ENCODE results near the gene PCDHGB3. TPM values are rescaled to one million over a fixed set of nuclear protein-coding genes. Genes with fewer than 3 reads are reported as not detected.
"Not testable (repeated sequence)": the region's sequence is repeated elsewhere in the genome, so short reads cannot be mapped to it uniquely, and the experiment has no call there.

PCDHGB3 gene
- total and polyA plus RNA-seq, 2 experiments from 2014 or later: 0.27 to 0.71 TPM

- H3K27ac ChIP-seq; H3K4me1 ChIP-seq (ENCODE audit: low read depth); H3K36me3 ChIP-seq; H3K27me3 ChIP-seq; H3K9me3 ChIP-seq (ENCODE audit: low read depth); H3K4me3 ChIP-seq: not testable (repeated sequence)
- peak; percentile 58 for TF ChIP-seq CTCF (IDR thresholded peaks at IDR 0.05; ENCODE audit: low read depth, low read length)
- peak in 1 of 2 donors; percentile 60 for DNase-seq (ENCODE audit: low read depth in 1 of 2, low spot score in 1 of 2)
These were observed 27.9 kb downstream of the PCDHGB3 start, which contains the start of gene PCDHGB5 for GRCh38 chr5:141397756-141398551. TSS of gene PCDHGB5 (plus strand) at chr5:141397947. CDS start at chr5:141398128, 181 bp downstream.

- Histone ChIP-seq H3K4me3 (no peak overlapping the region), H3K27ac (no peak overlapping the region), H3K9me3 (ENCODE audit: low read depth) (no peaks in the 10 kb centered on the region), H3K4me1 (ENCODE audit: low read depth) (no peaks in the 10 kb centered on the region), H3K36me3 (no peaks in the 10 kb centered on the region), H3K27me3 (no peaks in the 10 kb centered on the region)
- no peak for DNase-seq (ENCODE audit: low read depth in 1 of 2, low spot score in 1 of 2)
- no peak for TF ChIP-seq CTCF (IDR thresholded peaks at IDR 0.05; ENCODE audit: low read depth, low read length)
These were observed 28.6 kb downstream of the PCDHGB3 start for GRCh38 chr5:141398608-141399007.

- no peak overlapping the region for H3K27ac ChIP-seq
- TF ChIP-seq CTCF (IDR thresholded peaks at IDR 0.05; ENCODE audit: low read depth, low read length): no peak
- no peaks in the 10 kb centered on the region for H3K9me3 ChIP-seq (ENCODE audit: low read depth)
- DNase-seq (ENCODE audit: low read depth in 1 of 2, low spot score in 1 of 2): no peak
- H3K4me1 ChIP-seq (ENCODE audit: low read depth): no peaks in the 10 kb centered on the region
- H3K27me3 ChIP-seq: no peaks in the 10 kb centered on the region
- H3K36me3 ChIP-seq: no peaks in the 10 kb centered on the region
- H3K4me3 ChIP-seq: no peak overlapping the region
These were observed 29.7 kb downstream of the PCDHGB3 start for GRCh38 chr5:141399555-141400258.

- peak; percentile 39 for TF ChIP-seq CTCF (IDR thresholded peaks at IDR 0.05; ENCODE audit: low read depth, low read length)
- H3K4me3 ChIP-seq: no peak within 1 kb of the TSS
- H3K27ac ChIP-seq: no peak within 1 kb of the TSS
- H3K36me3 ChIP-seq: no peaks in the 10 kb centered on the region
- no peaks in the 10 kb centered on the region for H3K4me1 ChIP-seq (ENCODE audit: low read depth)
- peak in 1 of 2 donors; percentile 49 for DNase-seq (ENCODE audit: low read depth in 1 of 2, low spot score in 1 of 2)
- no peaks in the 10 kb centered on the region for H3K9me3 ChIP-seq (ENCODE audit: low read depth)
- no peaks in the 10 kb centered on the region for H3K27me3 ChIP-seq
These were observed 32.7 kb downstream of the PCDHGB3 start, which contains the start of gene PCDHGA9 for GRCh38 chr5:141402553-141403243. TSS of gene PCDHGA9 (plus strand) at chr5:141402778. CDS start at chr5:141402953, 175 bp downstream.

- no peaks in the 10 kb centered on the region for H3K36me3 ChIP-seq
These were observed 33.3 kb downstream of the PCDHGB3 start for GRCh38 chr5:141403387-141403786.

More at GRCh38 chr5:141403387-141403786, 33.3 kb downstream of the PCDHGB3 start:
- Histone ChIP-seq H3K27me3 (no peaks in the 10 kb centered on the region), H3K4me1 (ENCODE audit: low read depth) (no peaks in the 10 kb centered on the region), H3K4me3 (no peak overlapping the region), H3K9me3 (ENCODE audit: low read depth) (no peaks in the 10 kb centered on the region), H3K27ac (no peak overlapping the region)
- TF ChIP-seq CTCF (IDR thresholded peaks at IDR 0.05; ENCODE audit: low read depth, low read length): no peak
- no peak for DNase-seq (ENCODE audit: low read depth in 1 of 2, low spot score in 1 of 2)
